Measurements from ENCODE around the gene MT1M.

GRCh38 chr16:56672761-56673536, 40.5 kb downstream of the MT1M start:
- TF ChIP-seq, protein P1, sequence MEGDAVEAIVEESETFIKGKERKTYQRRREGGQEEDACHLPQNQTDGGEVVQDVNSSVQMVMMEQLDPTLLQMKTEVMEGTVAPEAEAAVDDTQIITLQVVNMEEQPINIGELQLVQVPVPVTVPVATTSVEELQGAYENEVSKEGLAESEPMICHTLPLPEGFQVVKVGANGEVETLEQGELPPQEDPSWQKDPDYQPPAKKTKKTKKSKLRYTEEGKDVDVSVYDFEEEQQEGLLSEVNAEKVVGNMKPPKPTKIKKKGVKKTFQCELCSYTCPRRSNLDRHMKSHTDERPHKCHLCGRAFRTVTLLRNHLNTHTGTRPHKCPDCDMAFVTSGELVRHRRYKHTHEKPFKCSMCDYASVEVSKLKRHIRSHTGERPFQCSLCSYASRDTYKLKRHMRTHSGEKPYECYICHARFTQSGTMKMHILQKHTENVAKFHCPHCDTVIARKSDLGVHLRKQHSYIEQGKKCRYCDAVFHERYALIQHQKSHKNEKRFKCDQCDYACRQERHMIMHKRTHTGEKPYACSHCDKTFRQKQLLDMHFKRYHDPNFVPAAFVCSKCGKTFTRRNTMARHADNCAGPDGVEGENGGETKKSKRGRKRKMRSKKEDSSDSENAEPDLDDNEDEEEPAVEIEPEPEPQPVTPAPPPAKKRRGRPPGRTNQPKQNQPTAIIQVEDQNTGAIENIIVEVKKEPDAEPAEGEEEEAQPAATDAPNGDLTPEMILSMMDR (optimal IDR thresholded peaks at IDR 0.05 in 1 of 3, IDR thresholded peaks at IDR 0.05 in 1 of 3, conservative IDR thresholded peaks at IDR 0.05 in 1 of 3; ENCODE audit: extremely low read depth in 1 of 3, insufficient read depth in 2 of 3, low read length in 3 of 3) = no peak
- TF ChIP-seq EZH2 (IDR thresholded peaks at IDR 0.05; ENCODE audit: low read length) = no peak
